HG03460 (cell line): Measurements from ENCODE around the gene APMAP.

ENCODE experiments used
- ATAC-seq: cut with Tn5 transposase; IDR thresholded peaks from one replicate; pipeline ENCODE4 v1.9.1; 2021; ENCODE audit not compliant: unreplicated experiment

The APMAP gene

GRCh38 chr20:24969186-24970029, 23.1 kb downstream of the APMAP start:
- no peak for ATAC-seq

- ATAC-seq, result no peak
Observed at GRCh38 chr20:24968278-24968800, 24.2 kb downstream of the APMAP start.

- ATAC-seq, result no peak
Observed at GRCh38 chr20:24966317-24967012, 26.1 kb downstream of the APMAP start.

GRCh38 chr20:24965065-24965919, 27.3 kb downstream of the APMAP start:
- ATAC-seq, result no peak

GRCh38 chr20:24964506-24964840, 28.1 kb downstream of the APMAP start:
- ATAC-seq, result no peak

- no peak for ATAC-seq
Observed at GRCh38 chr20:24963672-24964505, 28.7 kb downstream of the APMAP start.

- no peak for ATAC-seq
Observed at GRCh38 chr20:24962510-24962909, 30.0 kb downstream of the APMAP start.

GRCh38 chr20:24962182-24962492, 30.4 kb downstream of the APMAP start:
- no peak for ATAC-seq

- no peak for ATAC-seq
Observed at GRCh38 chr20:24961384-24962181, 31.0 kb downstream of the APMAP start.

GRCh38 chr20:24960861-24961260, 31.7 kb downstream of the APMAP start:
- ATAC-seq, result no peak

GRCh38 chr20:24960302-24960801, 32.2 kb downstream of the APMAP start:
- no peak for ATAC-seq

GRCh38 chr20:24959591-24960301, 32.8 kb downstream of the APMAP start:
- no peak for ATAC-seq

- ATAC-seq, result no peak
Observed at GRCh38 chr20:24958506-24959385, 33.8 kb downstream of the APMAP start.

- ATAC-seq, result no peak
Observed at GRCh38 chr20:24957326-24958016, 35.1 kb downstream of the APMAP start.

- no peak for ATAC-seq
Observed at GRCh38 chr20:24956001-24956841, 36.3 kb downstream of the APMAP start.

- peak; percentile 90 for ATAC-seq
Observed at GRCh38 chr20:24955045-24955444, 37.5 kb downstream of the APMAP start.
